Kidney capillary endothelial cell (primary cell): ENCODE results near the gene ACTN1.
"Not testable (repeated sequence)": the region's sequence is repeated elsewhere in the genome, so short reads cannot be mapped to it uniquely, and the experiment has no call there.

Source experiments
- DNase-seq: peaks from one replicate; pipeline ENCODE4 v3.0.0-alpha.2; 2018; ENCODE audit warnings: low spot score

Gene ACTN1

GRCh38 chr14:68979021-68979721 lies at the start of gene ACTN1:
ACTN1 (minus strand) TSS chr14:68979302; CDS start chr14:68979056, 246 bp downstream.
- peak; percentile 89 for DNase-seq

GRCh38 chr14:69027242-69027913 lies 48.3 kb upstream of the ACTN1 start:
- no peak for DNase-seq

GRCh38 chr14:69023035-69023434 lies 43.9 kb upstream of the ACTN1 start:
- no peak for DNase-seq

- not testable (repeated sequence) for DNase-seq
Measured at GRCh38 chr14:69022093-69022492, 43.0 kb upstream of the ACTN1 start.

GRCh38 chr14:69017706-69018105 lies 38.6 kb upstream of the ACTN1 start:
- no peak for DNase-seq

GRCh38 chr14:69014829-69015259 lies 35.7 kb upstream of the ACTN1 start:
- peak; percentile 26 for DNase-seq

GRCh38 chr14:69013943-69014782 lies 35.1 kb upstream of the ACTN1 start:
- DNase-seq, result no peak

GRCh38 chr14:69012256-69012953 lies 33.3 kb upstream of the ACTN1 start:
- DNase-seq, result no peak

GRCh38 chr14:69010648-69011047 lies 31.5 kb upstream of the ACTN1 start:
- DNase-seq, result no peak

GRCh38 chr14:69008421-69008884 lies 29.4 kb upstream of the ACTN1 start:
- no peak for DNase-seq

- no peak for DNase-seq
Measured at GRCh38 chr14:69006346-69006745, 27.2 kb upstream of the ACTN1 start.

GRCh38 chr14:69005432-69006148 lies 26.5 kb upstream of the ACTN1 start:
- peak; percentile 95 for DNase-seq

- DNase-seq, result no peak
Measured at GRCh38 chr14:69004731-69005431, 25.8 kb upstream of the ACTN1 start.

GRCh38 chr14:69003626-69004025 lies 24.5 kb upstream of the ACTN1 start:
- DNase-seq, result no peak

GRCh38 chr14:69002069-69002468 lies 23.0 kb upstream of the ACTN1 start:
- peak; percentile 28 for DNase-seq

GRCh38 chr14:69001375-69001774 lies 22.3 kb upstream of the ACTN1 start:
- no peak for DNase-seq

GRCh38 chr14:68998062-68998461 lies 19.0 kb upstream of the ACTN1 start:
- DNase-seq, result no peak

GRCh38 chr14:68995731-68996130 lies 16.6 kb upstream of the ACTN1 start:
- DNase-seq, result no peak

- DNase-seq, result no peak
Measured at GRCh38 chr14:68994056-68994455, 15.0 kb upstream of the ACTN1 start.

- no peak for DNase-seq
Measured at GRCh38 chr14:68987653-68988036, 8.5 kb upstream of the ACTN1 start.
